T-helper 2 cell treated with Interferon-gamma antibody and Interleukin-4, amounts not matched to agents 5 μg/mL and 100 μg/mL, for 36 hours (primary cell): ENCODE data around the gene SSPN.

Experiments used
- DNase-seq: peaks from one replicate; pipeline ENCODE4 v3.0.0; 2021; ENCODE audit warnings: low spot score
- H3K27ac Mint-ChIP-seq: one replicate; pipeline ENCODE4 v1.8.0; 2021; ENCODE audit warnings: mild to moderate bottlenecking, mixed read lengths
- H3K27me3 Mint-ChIP-seq: one replicate; pipeline ENCODE4 v1.8.0; 2021; ENCODE audit warnings: low read depth, mixed read lengths
- H3K36me3 Mint-ChIP-seq: one replicate; pipeline ENCODE4 v1.8.0; 2021; ENCODE audit warnings: low read depth, mixed read lengths
- H3K4me1 Mint-ChIP-seq: one replicate; pipeline ENCODE4 v1.8.0; 2021; ENCODE audit warnings: low read depth, mixed read lengths
- H3K4me3 Mint-ChIP-seq: one replicate; pipeline ENCODE4 v1.8.0; 2022; ENCODE audit warnings: mild to moderate bottlenecking, moderate library complexity, mixed read lengths
- H3K9me3 Mint-ChIP-seq: one replicate; pipeline ENCODE4 v1.8.0; 2021; ENCODE audit warnings: mixed read lengths

The SSPN gene

GRCh38 chr12:26283046-26283445 lies 87.7 kb downstream of the SSPN start:
- no peaks in the 10 kb centered on the region for H3K4me1 Mint-ChIP-seq
- no peaks in the 10 kb centered on the region for H3K36me3 Mint-ChIP-seq
- DNase-seq, result no peak
- H3K27me3 Mint-ChIP-seq, result peaks cover 9% of the 10 kb centered on the region
- H3K9me3 Mint-ChIP-seq, result no peaks in the 10 kb centered on the region
- H3K4me3 Mint-ChIP-seq, result no peak overlapping the region
- no peak overlapping the region for H3K27ac Mint-ChIP-seq

GRCh38 chr12:26283617-26284016 lies 88.2 kb downstream of the SSPN start:
- no peaks in the 10 kb centered on the region for H3K4me1 Mint-ChIP-seq
- H3K9me3 Mint-ChIP-seq, result no peaks in the 10 kb centered on the region
- no peaks in the 10 kb centered on the region for H3K36me3 Mint-ChIP-seq
- H3K4me3 Mint-ChIP-seq, result no peak overlapping the region
- DNase-seq, result no peak
- H3K27me3 Mint-ChIP-seq, result peaks cover 9% of the 10 kb centered on the region
- no peak overlapping the region for H3K27ac Mint-ChIP-seq

- DNase-seq, result no peak
- H3K27ac Mint-ChIP-seq, result no peak overlapping the region
- H3K4me3 Mint-ChIP-seq, result no peak overlapping the region
- peaks cover 9% of the 10 kb centered on the region for H3K27me3 Mint-ChIP-seq
- no peaks in the 10 kb centered on the region for H3K4me1 Mint-ChIP-seq
- H3K36me3 Mint-ChIP-seq, result no peaks in the 10 kb centered on the region
- no peaks in the 10 kb centered on the region for H3K9me3 Mint-ChIP-seq
Measured at GRCh38 chr12:26285401-26285800, 90.0 kb downstream of the SSPN start.

- Mint-ChIP-seq H3K9me3 (no peaks in the 10 kb centered on the region), H3K27me3 (peaks cover 6% of the 10 kb centered on the region), H3K4me1 (no peaks in the 10 kb centered on the region), H3K4me3 (no peak overlapping the region), H3K36me3 (no peaks in the 10 kb centered on the region), H3K27ac (no peak overlapping the region)
- no peak for DNase-seq
Measured at GRCh38 chr12:26286186-26286585, 90.8 kb downstream of the SSPN start.

- DNase-seq, result no peak
- no peaks in the 10 kb centered on the region for H3K4me1 Mint-ChIP-seq
- no peak overlapping the region for H3K4me3 Mint-ChIP-seq
- no peaks in the 10 kb centered on the region for H3K36me3 Mint-ChIP-seq
- H3K27ac Mint-ChIP-seq, result no peak overlapping the region
- no peaks in the 10 kb centered on the region for H3K9me3 Mint-ChIP-seq
- H3K27me3 Mint-ChIP-seq, result peaks cover 5% of the 10 kb centered on the region
Measured at GRCh38 chr12:26287671-26288381, 92.5 kb downstream of the SSPN start.

GRCh38 chr12:26290565-26290964 lies 95.2 kb downstream of the SSPN start:
- Mint-ChIP-seq H3K4me1 (no peaks in the 10 kb centered on the region), H3K27me3 (peaks cover 5% of the 10 kb centered on the region), H3K9me3 (no peaks in the 10 kb centered on the region), H3K27ac (no peak overlapping the region), H3K4me3 (no peak overlapping the region), H3K36me3 (no peaks in the 10 kb centered on the region)
- no peak for DNase-seq

GRCh38 chr12:26292596-26292995 lies 97.2 kb downstream of the SSPN start:
- H3K27ac Mint-ChIP-seq, result no peak overlapping the region
- DNase-seq, result no peak

GRCh38 chr12:26293612-26294011 lies 98.2 kb downstream of the SSPN start:
- no peak for DNase-seq
- Mint-ChIP-seq H3K4me3 (no peak overlapping the region), H3K9me3 (no peaks in the 10 kb centered on the region), H3K27me3 (peaks cover 7% of the 10 kb centered on the region), H3K36me3 (no peaks in the 10 kb centered on the region), H3K27ac (no peak overlapping the region), H3K4me1 (peaks cover 8% of the 10 kb centered on the region)

More at GRCh38 chr12:26292596-26292995, 97.2 kb downstream of the SSPN start:
- H3K4me3 Mint-ChIP-seq, result no peak overlapping the region
- H3K36me3 Mint-ChIP-seq, result no peaks in the 10 kb centered on the region
- H3K27me3 Mint-ChIP-seq, result peaks cover 7% of the 10 kb centered on the region
- H3K9me3 Mint-ChIP-seq, result no peaks in the 10 kb centered on the region
- no peaks in the 10 kb centered on the region for H3K4me1 Mint-ChIP-seq

GRCh38 chr12:26295001-26295400 lies 99.6 kb downstream of the SSPN start:
- peaks cover 20% of the 10 kb centered on the region for H3K4me1 Mint-ChIP-seq
- no peaks in the 10 kb centered on the region for H3K36me3 Mint-ChIP-seq
- H3K9me3 Mint-ChIP-seq, result no peaks in the 10 kb centered on the region
- no peak overlapping the region for H3K27ac Mint-ChIP-seq
- DNase-seq, result no peak
- H3K27me3 Mint-ChIP-seq, result peaks cover 12% of the 10 kb centered on the region
- H3K4me3 Mint-ChIP-seq, result no peak overlapping the region

DNA sequence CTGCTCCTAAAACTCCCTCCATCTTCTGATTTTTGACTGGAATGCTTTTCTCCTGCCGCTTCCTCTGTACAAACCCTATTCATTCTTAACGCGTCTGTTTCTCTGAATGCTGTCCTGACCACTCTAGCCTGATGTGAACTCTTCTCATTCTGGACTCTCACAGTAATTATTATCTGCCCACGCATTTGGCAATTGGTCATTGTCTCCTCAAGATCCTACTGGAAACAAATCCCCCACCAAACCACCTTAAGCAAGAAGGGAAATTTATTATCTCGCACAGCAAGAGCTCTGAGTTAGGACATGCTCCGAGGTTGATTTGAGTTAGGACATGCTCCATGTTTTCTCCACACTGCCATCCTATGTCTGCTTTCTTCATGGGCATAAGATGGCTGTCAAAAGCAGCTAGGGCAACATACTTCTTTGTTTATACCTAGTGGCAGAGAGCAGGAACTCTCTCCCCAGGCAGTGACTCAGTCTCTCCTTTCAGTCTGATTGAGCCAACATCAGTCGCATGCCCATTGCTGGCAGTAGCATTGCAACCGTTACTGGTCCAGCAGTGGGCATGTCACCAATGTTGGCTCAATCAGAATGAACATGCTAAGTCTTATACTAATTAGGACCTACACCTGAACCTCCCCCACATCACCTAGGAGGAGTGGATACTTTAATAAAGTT lies 102.2 kb downstream of the SSPN start:
- Mint-ChIP-seq H3K36me3 (no peaks in the 10 kb centered on the region), H3K4me1 (peaks cover 20% of the 10 kb centered on the region), H3K27me3 (peaks cover 19% of the 10 kb centered on the region), H3K4me3 (no peak overlapping the region), H3K9me3 (no peaks in the 10 kb centered on the region), H3K27ac (no peak overlapping the region)
- DNase-seq, result no peak

- H3K36me3 Mint-ChIP-seq, result no peaks in the 10 kb centered on the region
- H3K4me1 Mint-ChIP-seq, result peaks cover 20% of the 10 kb centered on the region
- peak overlapping the region; percentile 53 for H3K27ac Mint-ChIP-seq
- no peaks in the 10 kb centered on the region for H3K9me3 Mint-ChIP-seq
- H3K4me3 Mint-ChIP-seq, result peak overlapping the region; percentile 66
- peaks cover 30% of the 10 kb centered on the region for H3K27me3 Mint-ChIP-seq
- peak; percentile 19 for DNase-seq
Measured at GRCh38 chr12:26298785-26299621, 103.6 kb downstream of the SSPN start.

DNA sequence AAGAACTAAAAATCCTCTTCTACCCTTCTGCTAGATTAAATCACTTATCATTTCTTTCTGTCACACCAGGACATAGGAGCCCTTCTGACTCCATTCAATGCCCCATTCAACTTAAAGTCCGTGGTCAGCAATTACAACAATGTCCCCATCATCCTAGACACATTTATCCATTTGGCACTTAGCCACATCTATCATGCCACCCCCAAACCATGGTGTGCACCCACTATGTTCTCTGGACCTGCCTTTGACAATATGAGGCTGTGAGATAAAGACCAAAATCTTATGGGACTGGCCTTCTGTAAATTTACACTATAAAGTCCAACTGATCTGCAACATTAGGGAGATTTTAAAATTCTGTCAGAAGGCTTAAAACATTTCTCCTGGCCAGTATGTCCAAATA lies 104.4 kb downstream of the SSPN start:
- Mint-ChIP-seq H3K27me3 (peaks cover 31% of the 10 kb centered on the region), H3K27ac (peak overlapping the region; percentile 39), H3K9me3 (no peaks in the 10 kb centered on the region), H3K36me3 (no peaks in the 10 kb centered on the region), H3K4me3 (peak overlapping the region; percentile 66), H3K4me1 (peaks cover 20% of the 10 kb centered on the region)
- DNase-seq, result no peak
